ENCODE results near the gene RAB13. TPM values are rescaled to one million over a fixed set of nuclear protein-coding genes. Genes with fewer than 3 reads are reported as not detected.
"Not testable (repeated sequence)": the region's sequence is repeated elsewhere in the genome, so short reads cannot be mapped to it uniquely, and the experiment has no call there.

Gene RAB13
- total and polyA plus RNA-seq, 2 of the 13 experiments (the other 11 are each of a cell fraction or from before 2014, with no cell fraction given) = 15.9 to 24.7 TPM

DNA sequence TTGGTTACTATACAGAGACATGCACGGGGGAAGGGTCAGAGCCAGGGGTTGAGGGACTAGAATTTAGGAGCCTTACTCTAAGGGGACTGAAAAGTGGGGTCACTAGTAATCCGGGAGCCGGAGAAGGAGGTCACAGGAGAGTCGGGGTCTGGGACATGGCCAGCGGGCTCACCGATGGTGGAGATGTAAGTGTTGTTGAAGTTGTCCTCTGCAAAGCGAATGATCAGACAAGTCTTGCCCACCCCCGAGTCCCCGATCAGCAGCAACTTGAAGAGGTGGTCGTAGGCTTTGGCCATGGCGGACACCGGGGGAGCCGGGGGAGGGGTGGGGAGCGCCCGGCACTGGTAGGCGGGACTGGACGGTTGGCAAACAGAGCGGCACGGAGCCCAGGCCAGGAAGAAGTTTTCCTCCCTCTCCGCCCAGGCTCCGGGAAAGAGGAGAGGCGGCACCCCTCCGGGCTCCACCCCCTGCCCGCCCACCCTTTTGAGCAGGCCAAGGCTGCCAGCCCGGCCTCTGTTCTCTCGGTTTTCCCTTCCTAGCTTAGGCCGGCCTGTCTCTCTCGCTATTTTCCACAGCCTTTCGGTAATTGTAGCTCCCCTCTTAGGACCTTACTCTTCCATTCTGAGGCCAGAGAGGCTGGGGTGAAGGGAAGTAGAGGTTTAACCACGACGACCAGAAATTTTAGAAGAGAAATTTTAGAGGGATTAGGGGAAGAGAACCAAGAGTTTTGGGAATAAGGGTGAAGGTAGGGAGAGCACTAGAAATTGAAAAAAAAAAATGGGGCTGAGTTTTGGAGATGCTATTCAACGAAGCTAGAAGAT lies at the start of gene RAB13 (continued):
- 0 out of 2 replicates have a peak, but pooled peaks have one; percentile 1 for TF ChIP-seq ZBTB43 (CRISPR knock-in tag; conservative IDR thresholded peaks at IDR 0.05)
- TF ChIP-seq ZNF672 (CRISPR knock-in tag; IDR thresholded peaks at IDR 0.05) = no peak
- TF ChIP-seq CHD2 (IDR thresholded peaks at IDR 0.05; ENCODE audit: low read depth, low read length) = no peak
- TF ChIP-seq, protein P1, sequence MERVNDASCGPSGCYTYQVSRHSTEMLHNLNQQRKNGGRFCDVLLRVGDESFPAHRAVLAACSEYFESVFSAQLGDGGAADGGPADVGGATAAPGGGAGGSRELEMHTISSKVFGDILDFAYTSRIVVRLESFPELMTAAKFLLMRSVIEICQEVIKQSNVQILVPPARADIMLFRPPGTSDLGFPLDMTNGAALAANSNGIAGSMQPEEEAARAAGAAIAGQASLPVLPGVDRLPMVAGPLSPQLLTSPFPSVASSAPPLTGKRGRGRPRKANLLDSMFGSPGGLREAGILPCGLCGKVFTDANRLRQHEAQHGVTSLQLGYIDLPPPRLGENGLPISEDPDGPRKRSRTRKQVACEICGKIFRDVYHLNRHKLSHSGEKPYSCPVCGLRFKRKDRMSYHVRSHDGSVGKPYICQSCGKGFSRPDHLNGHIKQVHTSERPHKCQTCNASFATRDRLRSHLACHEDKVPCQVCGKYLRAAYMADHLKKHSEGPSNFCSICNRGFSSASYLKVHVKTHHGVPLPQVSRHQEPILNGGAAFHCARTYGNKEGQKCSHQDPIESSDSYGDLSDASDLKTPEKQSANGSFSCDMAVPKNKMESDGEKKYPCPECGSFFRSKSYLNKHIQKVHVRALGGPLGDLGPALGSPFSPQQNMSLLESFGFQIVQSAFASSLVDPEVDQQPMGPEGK (CRISPR knock-in tag; IDR thresholded peaks at IDR 0.05) = peak; percentile 55
- no peak for TF ChIP-seq ZNF660 (CRISPR knock-in tag; IDR thresholded peaks at IDR 0.05; ENCODE audit: borderline replicate concordance, low read depth)

DNA sequence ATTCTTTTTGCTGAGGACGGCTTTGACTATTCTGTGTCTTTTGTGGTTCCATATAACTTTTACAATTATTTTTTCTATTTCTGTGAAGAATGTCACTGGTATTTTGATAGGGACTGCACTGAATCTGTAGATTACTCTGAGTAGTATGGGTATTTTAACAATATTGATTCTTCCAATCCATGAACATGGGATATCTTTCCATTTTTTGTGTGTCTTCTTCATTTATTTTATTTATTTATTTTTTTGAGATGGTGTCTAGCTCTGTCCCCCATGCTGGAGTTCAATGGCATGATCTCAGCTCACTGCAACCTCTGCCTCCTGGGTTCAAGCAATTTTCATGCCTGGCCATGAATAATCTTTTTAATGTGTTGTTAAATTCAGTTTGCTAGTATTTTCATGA lies 47.6 kb upstream of the RAB13 start:
- in situ Hi-C loops (cut with HindIII; ENCODE audit: extremely low pct_ligation_motif_present, low pct_unique_long_range_greater_than_20kb); H3K4me1 ChIP-seq (ENCODE audit: insufficient read depth, low read length); H3K4me2 ChIP-seq (ENCODE audit: low read depth, low read length); H3K27me3 ChIP-seq (ENCODE audit: control insufficient read depth in 1 of 2, insufficient read depth in 2 of 2, low read length in 2 of 2); intact Hi-C loops (cut with micrococcal nuclease; ENCODE audit: unreplicated experiment); H3K4me3 ChIP-seq (replicated peaks in 1 of 3; ENCODE audit: insufficient read depth in 1 of 3, low read depth in 2 of 3, low read length in 3 of 3); ATAC-seq; H2AFZ ChIP-seq (ENCODE audit: low read length); DNase-seq (ENCODE audit: low spot score); H3K9me3 ChIP-seq (ENCODE audit: low read length); H3K79me2 ChIP-seq (ENCODE audit: insufficient read depth, low read length); FAIRE-seq; BruUV-seq (replicated peaks); POLR2A ChIA-PET; H3K36me3 ChIP-seq (replicated peaks in 1 of 2; ENCODE audit: control insufficient read depth in 1 of 2, insufficient read depth in 2 of 2, low read length in 2 of 2); CTCF ChIA-PET (ENCODE audit: low intra/inter-chr PET ratio, low total read pairs); H3K27ac ChIP-seq (ENCODE audit: extremely low read length, insufficient read depth, low read length); H3K9ac ChIP-seq (ENCODE audit: insufficient read depth, low read depth, low read length); H4K20me1 ChIP-seq (ENCODE audit: insufficient read depth, low read length): not testable (repeated sequence)
- WGBS (ENCODE audit: low lambda C conversion rate) = 66% methylated on average over 1 of the region's 1 CpG
